Loucy (cell line): Measurements from ENCODE around the gene GRID1.

ENCODE experiments used
- H2AFZ ChIP-seq: fragments of 200-600 bp; sonication (generic); 2 replicates; pipeline ENCODE4 v1.6.0; 2016; ENCODE audit warnings: antibody characterized with exemption, mild to moderate bottlenecking, low read length, moderate library complexity
- H3F3A ChIP-seq: fragments of 200-600 bp; 2 replicates; pipeline ENCODE4 v1.6.0; 2016; ENCODE audit warnings: antibody characterized with exemption, low read depth, mild to moderate bottlenecking
- H3K27me3 ChIP-seq: fragments of 200-600 bp; sonication (generic); 2 replicates; pipeline ENCODE4 v1.6.1; 2014; ENCODE audit warnings: low read length, mild to moderate bottlenecking; ENCODE audit not compliant: insufficient read depth, poor library complexity, severe bottlenecking
- H3K36me3 ChIP-seq: fragments of 200-600 bp; sonication (generic); 2 replicates; pipeline ENCODE4 v1.6.1; 2016; ENCODE audit warnings: low read length; ENCODE audit not compliant: insufficient read depth
- H3K4me1 ChIP-seq: fragments of 200-600 bp; sonication (generic); 2 replicates; pipeline ENCODE4 v1.5.1; 2014; ENCODE audit warnings: low read length, mild to moderate bottlenecking; ENCODE audit not compliant: insufficient read depth, poor library complexity, severe bottlenecking
- H3K4me2 ChIP-seq: fragments of 200-600 bp; sonication (generic); 2 replicates; pipeline ENCODE4 v1.6.0; 2014; ENCODE audit warnings: antibody characterized with exemption, low read length, low read depth, mild to moderate bottlenecking; ENCODE audit not compliant: poor library complexity, severe bottlenecking
- H3K4me3 ChIP-seq: fragments of 200-600 bp; sonication (generic); 2 replicates; pipeline ENCODE4 v1.5.1; 2014; ENCODE audit warnings: low read length, mild to moderate bottlenecking, mixed read lengths; ENCODE audit not compliant: poor library complexity, severe bottlenecking
- H3K79me2 ChIP-seq: fragments of 200-600 bp; sonication (generic); 2 replicates; pipeline ENCODE4 v1.6.1; 2014; ENCODE audit warnings: low read length; ENCODE audit not compliant: insufficient read depth
- H3K9ac ChIP-seq: fragments of 200-600 bp; sonication (generic); 2 replicates; pipeline ENCODE4 v1.6.0; 2014; ENCODE audit warnings: mild to moderate bottlenecking, low read depth, low read length, moderate library complexity; ENCODE audit not compliant: poor library complexity, severe bottlenecking
- H3K9me2 ChIP-seq: fragments of 200-600 bp; sonication (generic); replicated peaks from 2 replicates; pipeline ENCODE4 v1.6.1; 2016; ENCODE audit warnings: low read depth, low read length, mixed read lengths
- H3K9me3 ChIP-seq: fragments of 200-600 bp; sonication (generic); 2 replicates; pipeline ENCODE4 v1.6.1; 2014; ENCODE audit warnings: mild to moderate bottlenecking, antibody characterized with exemption, low read length, low read depth; ENCODE audit not compliant: insufficient read depth
- H4K20me1 ChIP-seq: fragments of 200-600 bp; sonication (generic); 2 replicates; pipeline ENCODE4 v1.6.0; 2014; ENCODE audit warnings: antibody characterized with exemption, low read length, mild to moderate bottlenecking; ENCODE audit not compliant: insufficient read depth, poor library complexity, severe bottlenecking
- EZH2phosphoT487 ChIP-seq: fragments of 200-600 bp; IDR thresholded peaks from 2 replicates; pipeline ENCODE4 v1.6.1; 2018; ENCODE audit warnings: antibody characterized with exemption, mild to moderate bottlenecking, moderate library complexity, borderline replicate concordance
- TF ChIP-seq, protein P1 (sequence below): fragments of 200-600 bp; sonication (generic); conservative IDR thresholded peaks from 2 replicates; pipeline ENCODE4 v1.5.1; 2014; ENCODE audit warnings: mild to moderate bottlenecking, antibody characterized with exemption, low read length

Gene GRID1

DNA sequence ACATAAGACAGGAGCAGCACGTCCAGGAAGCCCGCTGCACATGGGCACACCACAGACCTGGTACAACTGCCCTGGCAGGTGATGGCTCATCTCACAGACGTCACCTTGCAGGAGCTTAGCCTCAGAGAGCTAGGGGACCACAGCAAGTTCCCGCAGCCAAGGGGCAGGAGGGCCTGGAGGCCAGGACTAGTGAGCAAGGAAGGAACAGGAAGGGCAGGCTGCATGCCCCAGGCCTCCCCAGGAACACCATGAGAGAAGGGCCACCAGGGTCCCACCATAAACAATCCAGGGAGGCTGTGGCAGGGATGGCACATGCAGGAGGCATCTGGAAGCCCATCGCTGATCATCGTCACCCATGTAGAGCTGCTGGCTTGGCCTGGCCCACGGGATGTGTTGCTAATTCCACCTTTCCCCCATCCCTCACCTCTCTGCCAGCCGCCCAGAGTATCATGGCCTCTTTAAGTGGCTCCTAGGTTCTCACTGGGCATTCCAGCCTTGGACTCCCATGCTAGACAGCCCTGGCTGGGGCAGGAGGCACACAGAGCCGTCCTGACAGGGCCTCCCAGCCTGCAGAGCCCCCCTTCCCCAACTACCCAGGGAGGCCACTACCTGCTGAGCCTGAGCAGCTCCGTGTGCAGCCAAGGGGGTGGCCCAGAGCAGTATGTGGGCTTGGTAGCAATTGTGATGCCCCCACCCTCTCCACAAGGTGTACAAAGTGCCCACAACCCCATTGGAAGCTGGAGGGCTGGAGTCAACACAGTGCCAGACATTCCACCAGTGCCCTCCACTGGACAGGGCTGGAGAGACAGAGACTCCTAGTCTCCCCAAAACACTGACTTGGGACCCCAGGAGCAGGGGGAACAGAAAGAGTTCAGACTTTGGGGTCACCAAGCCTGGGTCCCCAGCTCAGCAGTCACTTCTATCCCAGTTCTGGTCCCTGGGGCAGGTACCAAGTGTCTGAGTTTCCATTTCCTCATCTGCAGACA lies 35.5 kb downstream of the GRID1 start:
- H3K79me2 ChIP-seq, result no peaks in the 10 kb centered on the region
- H3K27me3 ChIP-seq, result no peaks in the 10 kb centered on the region
- TF ChIP-seq, protein P1, sequence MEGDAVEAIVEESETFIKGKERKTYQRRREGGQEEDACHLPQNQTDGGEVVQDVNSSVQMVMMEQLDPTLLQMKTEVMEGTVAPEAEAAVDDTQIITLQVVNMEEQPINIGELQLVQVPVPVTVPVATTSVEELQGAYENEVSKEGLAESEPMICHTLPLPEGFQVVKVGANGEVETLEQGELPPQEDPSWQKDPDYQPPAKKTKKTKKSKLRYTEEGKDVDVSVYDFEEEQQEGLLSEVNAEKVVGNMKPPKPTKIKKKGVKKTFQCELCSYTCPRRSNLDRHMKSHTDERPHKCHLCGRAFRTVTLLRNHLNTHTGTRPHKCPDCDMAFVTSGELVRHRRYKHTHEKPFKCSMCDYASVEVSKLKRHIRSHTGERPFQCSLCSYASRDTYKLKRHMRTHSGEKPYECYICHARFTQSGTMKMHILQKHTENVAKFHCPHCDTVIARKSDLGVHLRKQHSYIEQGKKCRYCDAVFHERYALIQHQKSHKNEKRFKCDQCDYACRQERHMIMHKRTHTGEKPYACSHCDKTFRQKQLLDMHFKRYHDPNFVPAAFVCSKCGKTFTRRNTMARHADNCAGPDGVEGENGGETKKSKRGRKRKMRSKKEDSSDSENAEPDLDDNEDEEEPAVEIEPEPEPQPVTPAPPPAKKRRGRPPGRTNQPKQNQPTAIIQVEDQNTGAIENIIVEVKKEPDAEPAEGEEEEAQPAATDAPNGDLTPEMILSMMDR, result no peak
- no peak for TF ChIP-seq EZH2phosphoT487
- H3K4me2 ChIP-seq, result no peak overlapping the region
- H3K4me3 ChIP-seq, result no peak overlapping the region
- no peaks in the 10 kb centered on the region for H3K9me2 ChIP-seq
- no peak overlapping the region for H2AFZ ChIP-seq
- no peak overlapping the region for H3K9ac ChIP-seq
- no peaks in the 10 kb centered on the region for H4K20me1 ChIP-seq
- H3K4me1 ChIP-seq, result no peaks in the 10 kb centered on the region
- H3K9me3 ChIP-seq, result no peaks in the 10 kb centered on the region
- H3F3A ChIP-seq, result no peaks in the 10 kb centered on the region
- H3K36me3 ChIP-seq, result no peaks in the 10 kb centered on the region

DNA sequence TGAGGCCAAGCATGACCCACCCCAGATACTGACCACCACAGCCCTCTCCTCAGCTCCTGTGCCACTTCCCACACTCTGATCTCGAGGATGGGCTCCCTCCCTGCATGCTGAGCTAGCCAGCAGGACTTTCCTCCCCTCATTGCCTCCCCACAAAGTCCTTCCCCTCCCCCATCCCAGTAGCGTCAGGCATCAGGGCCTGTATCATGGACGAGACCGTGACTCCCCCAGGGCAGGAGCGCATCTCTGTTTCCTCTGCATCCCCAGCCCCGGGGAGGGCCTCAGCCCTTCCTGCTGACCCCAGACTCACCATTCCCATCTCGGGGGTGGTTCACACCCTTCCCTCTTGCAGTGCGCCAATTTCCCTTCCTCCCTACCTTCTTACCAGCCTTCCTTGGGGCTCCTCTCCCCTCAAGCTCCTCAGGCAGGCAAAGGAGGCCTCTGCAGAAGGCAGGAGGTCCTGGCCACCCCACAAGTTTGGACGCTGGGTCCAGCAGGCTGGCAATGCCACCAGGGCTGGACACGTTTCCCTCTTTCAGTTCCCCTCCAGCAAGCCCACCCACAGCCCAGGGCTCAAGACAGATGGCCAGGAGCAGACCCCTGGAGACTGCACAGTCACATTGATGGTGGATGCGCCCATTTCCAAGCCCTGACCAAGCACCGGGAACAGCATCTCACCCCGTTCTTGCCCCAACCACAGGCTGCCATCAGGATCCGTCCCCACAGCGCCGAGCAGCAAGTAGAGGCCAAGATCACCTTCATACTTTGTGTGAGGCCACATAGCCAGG lies 36.5 kb downstream of the GRID1 start:
- no peak overlapping the region for H3K9ac ChIP-seq
- H3K4me2 ChIP-seq, result no peak overlapping the region
- no peak overlapping the region for H2AFZ ChIP-seq
- no peaks in the 10 kb centered on the region for H3K9me3 ChIP-seq
- no peak overlapping the region for H3K4me3 ChIP-seq
- H4K20me1 ChIP-seq, result no peaks in the 10 kb centered on the region
- H3K79me2 ChIP-seq, result no peaks in the 10 kb centered on the region
- H3K4me1 ChIP-seq, result no peaks in the 10 kb centered on the region
- H3K27me3 ChIP-seq, result no peaks in the 10 kb centered on the region
- TF ChIP-seq, protein P1, result no peak
- no peak for TF ChIP-seq EZH2phosphoT487
- H3K9me2 ChIP-seq, result no peaks in the 10 kb centered on the region
- H3F3A ChIP-seq, result no peaks in the 10 kb centered on the region
- no peaks in the 10 kb centered on the region for H3K36me3 ChIP-seq

DNA sequence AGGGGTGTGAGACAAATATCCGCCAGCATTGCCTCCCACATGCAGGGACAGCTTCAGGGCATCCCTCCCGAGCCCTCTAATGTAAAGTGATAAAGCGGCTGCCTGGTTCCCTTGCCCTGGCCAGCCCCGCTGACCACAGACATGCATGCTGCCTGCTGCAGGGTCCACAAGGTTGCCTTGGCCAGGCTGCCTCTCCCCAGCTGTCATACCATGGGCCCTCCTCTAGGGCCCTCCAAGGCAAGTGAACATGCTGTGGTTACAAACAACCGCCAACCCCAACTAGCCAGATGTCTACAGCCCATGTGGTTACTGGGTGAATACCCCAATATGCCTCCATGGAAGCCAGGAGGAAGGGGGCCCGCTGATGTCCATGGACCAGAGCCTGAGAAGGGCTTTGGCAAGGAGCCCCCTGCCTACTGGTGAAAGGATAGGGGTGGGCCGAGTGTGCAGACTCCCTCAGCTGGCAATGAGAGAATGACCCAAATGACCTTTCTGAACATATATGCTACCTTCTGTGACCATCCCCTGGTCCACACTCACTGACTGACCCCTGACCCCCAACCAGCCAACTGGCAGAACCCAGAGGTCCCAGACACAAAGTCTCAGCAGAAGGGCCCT lies 37.4 kb downstream of the GRID1 start:
- no peaks in the 10 kb centered on the region for H3K27me3 ChIP-seq
- H3K4me3 ChIP-seq, result no peak overlapping the region
- no peak overlapping the region for H2AFZ ChIP-seq
- H4K20me1 ChIP-seq, result no peaks in the 10 kb centered on the region
- H3K9ac ChIP-seq, result no peak overlapping the region
- no peaks in the 10 kb centered on the region for H3K9me2 ChIP-seq
- no peaks in the 10 kb centered on the region for H3K36me3 ChIP-seq
- H3F3A ChIP-seq, result no peaks in the 10 kb centered on the region
- no peaks in the 10 kb centered on the region for H3K4me1 ChIP-seq
- TF ChIP-seq, protein P1, result no peak
- no peak for TF ChIP-seq EZH2phosphoT487
- no peaks in the 10 kb centered on the region for H3K9me3 ChIP-seq
- no peaks in the 10 kb centered on the region for H3K79me2 ChIP-seq
- H3K4me2 ChIP-seq, result no peak overlapping the region
